A549 (cell line): ENCODE measurements around the gene ZNF607. TPM values are rescaled to one million over a fixed set of nuclear protein-coding genes. Genes with fewer than 3 reads are reported as not detected.

ENCODE experiments used
- ATAC-seq, 2 experiments: fragments of 200-7000 bp in 1 of 2; fragments of >200 bp in 1 of 2; cut with Nextera tagmentation in 1 of 2; cut with Tn5 transposase in 1 of 2; 3 replicates each; pipeline versions ENCODE4 v1.8.0 to v1.9.1; 2018 to 2020; ENCODE audit warnings: mild to moderate bottlenecking in 1 of 2, moderate library complexity in 1 of 2
- CTCF ChIA-PET: fragments of 300-600 bp; sonication (Branson Sonifier 250); formaldehyde crosslinking; extraction: SDS; loops from one replicate; lab custom pipeline; 2021; ENCODE audit warnings: antibody characterized with exemption, inconsistent platforms; lab: Yijun Ruan, JAX
- POLR2A ChIA-PET: fragments of 350-600 bp; formaldehyde crosslinking; extraction: SDS; loops from one replicate; lab custom pipeline; 2021; ENCODE audit warnings: antibody characterized with exemption, inconsistent platforms; lab: Yijun Ruan, JAX
- DNase-seq, 2 experiments: peaks; one replicate each; pipeline versions ENCODE4 v3.0.0 to v3.0.0-alpha.2; 2011 to 2016; ENCODE audit warnings: low read depth in 1 of 2, low spot score in 1 of 2
- FAIRE-seq: peaks from 2 replicates; lab custom pipeline; 2011; peaks lifted over from hg19 to GRCh38; lab: Jason Lieb, UNC
- H3K27ac ChIP-seq, 2 experiments: fragments of >200 bp; sonication (Bioruptor Twin); formaldehyde crosslinking; 3 replicates each; pipeline ENCODE4 v1.5.1; 2016 to 2017
- H3K4me1 ChIP-seq: fragments of >200 bp; sonication (Bioruptor Twin); formaldehyde crosslinking; 3 replicates; pipeline ENCODE4 v1.6.1; 2016
- H3K4me2 ChIP-seq: fragments of >200 bp; sonication (Bioruptor Twin); formaldehyde crosslinking; 3 replicates; pipeline ENCODE4 v1.6.1; 2016
- H3K4me3 ChIP-seq: fragments of >200 bp; sonication (Bioruptor Twin); formaldehyde crosslinking; 3 replicates; pipeline ENCODE4 v1.5.1; 2016
- H3K9me3 ChIP-seq: fragments of >200 bp; sonication (Bioruptor Twin); formaldehyde crosslinking; 3 replicates; pipeline ENCODE4 v1.6.1; 2016
- BCL3 ChIP-seq: fragments of >200 bp; sonication (Bioruptor Twin); formaldehyde crosslinking; IDR thresholded peaks from 3 replicates; pipeline ENCODE4 v1.6.1; 2016
- BHLHE40 ChIP-seq: IDR thresholded peaks from 2 replicates; pipeline ENCODE4 v1.6.1; 2012; ENCODE audit warnings: low read depth, low read length, inconsistent platforms
- EHF ChIP-seq: fragments of 250-450 bp; sonication (Bioruptor Pico); IDR thresholded peaks from 2 replicates; pipeline ENCODE4 v1.5.0; 2020; ENCODE audit warnings: mild to moderate bottlenecking
- EHMT2 ChIP-seq: fragments of 200-600 bp; sonication (generic); IDR thresholded peaks from 2 replicates; pipeline ENCODE4 v1.6.1; 2016; ENCODE audit warnings: antibody characterized with exemption, low read depth, mild to moderate bottlenecking, moderate library complexity
- EP300 ChIP-seq, 2 experiments: fragments of >200 bp; sonication (Bioruptor Twin); formaldehyde crosslinking; IDR thresholded peaks; 2 replicates in 1 of 2; 3 replicates in 1 of 2; pipeline ENCODE4 v1.6.1; 2016 to 2017
- FOXS1 ChIP-seq: fragments of 250-450 bp; sonication (Bioruptor Pico); IDR thresholded peaks from 2 replicates; pipeline ENCODE4 v1.5.0; 2020; ENCODE audit warnings: mild to moderate bottlenecking, moderate library complexity
- HEYL ChIP-seq: fragments of 250-450 bp; sonication (Bioruptor Pico); IDR thresholded peaks from 2 replicates; pipeline ENCODE4 v1.8.0; 2021; ENCODE audit warnings: mild to moderate bottlenecking, moderate library complexity
- HOXB5 ChIP-seq: fragments of 250-450 bp; sonication (Bioruptor Pico); IDR thresholded peaks from 2 replicates; pipeline ENCODE4 v1.5.0; 2020; ENCODE audit warnings: mild to moderate bottlenecking, moderate library complexity
- JUN ChIP-seq, 2 experiments: fragments of >200 bp; sonication (Bioruptor Twin); formaldehyde crosslinking; IDR thresholded peaks; 2 replicates in 1 of 2; 3 replicates in 1 of 2; pipeline ENCODE4 v1.6.1; 2016 to 2017
- KDM5A ChIP-seq: fragments of 200-600 bp; sonication (generic); IDR thresholded peaks from 2 replicates; pipeline ENCODE4 v1.6.1; 2016; ENCODE audit warnings: antibody characterized with exemption, mild to moderate bottlenecking
- MAFK ChIP-seq: fragments of 450-650 bp; IDR thresholded peaks from 2 replicates; pipeline ENCODE4 v1.6.1; 2014; ENCODE audit not compliant: partially characterized antibody
- MAZ ChIP-seq: fragments of 150-350 bp; IDR thresholded peaks from 2 replicates; pipeline ENCODE4 v1.6.1; 2014; ENCODE audit warnings: antibody characterized with exemption, low read depth, low read length, borderline replicate concordance
- MYC ChIP-seq: IDR thresholded peaks from 2 replicates; pipeline ENCODE4 v1.6.1; 2012; ENCODE audit warnings: mild to moderate bottlenecking, inconsistent platforms, low read length, improper control_type of control experiment, borderline replicate concordance
- NPAS2 ChIP-seq: fragments of 250-450 bp; sonication (Bioruptor Pico); IDR thresholded peaks from 2 replicates; pipeline ENCODE4 v1.8.0; 2022; ENCODE audit warnings: mild to moderate bottlenecking, moderate library complexity, borderline replicate concordance
- NR3C1 ChIP-seq: fragments of >200 bp; sonication (Bioruptor Twin); formaldehyde crosslinking; IDR thresholded peaks from 3 replicates; pipeline ENCODE4 v1.6.1; 2017
- PHF8 ChIP-seq: fragments of 200-600 bp; sonication (generic); IDR thresholded peaks from 2 replicates; pipeline ENCODE4 v1.6.1; 2016; ENCODE audit warnings: low read depth, mild to moderate bottlenecking, antibody characterized with exemption, moderate library complexity, borderline replicate concordance
- POLR2A ChIP-seq: IDR thresholded peaks from 2 replicates; pipeline ENCODE4 v1.6.1; 2012; ENCODE audit warnings: mild to moderate bottlenecking, low read length
- POLR2AphosphoS2 ChIP-seq: conservative IDR thresholded peaks from 2 replicates; pipeline ENCODE4 v1.6.1; 2012; ENCODE audit warnings: low read length, improper control_type of control experiment, inconsistent platforms
- REST ChIP-seq: fragments of 200-600 bp; sonication (generic); IDR thresholded peaks from 2 replicates; pipeline ENCODE4 v1.6.1; 2016; ENCODE audit warnings: antibody characterized with exemption, mild to moderate bottlenecking, moderate library complexity
- RFX5 ChIP-seq: fragments of 450-650 bp; IDR thresholded peaks from 2 replicates; pipeline ENCODE4 v1.7.1; 2014; ENCODE audit warnings: antibody characterized with exemption, mild to moderate bottlenecking, moderate library complexity
- SMC3 ChIP-seq: fragments of >200 bp; sonication (Bioruptor Twin); formaldehyde crosslinking; IDR thresholded peaks from 3 replicates; pipeline ENCODE4 v1.6.1; 2018; ENCODE audit warnings: inconsistent platforms
- TFCP2L1 ChIP-seq: fragments of 250-450 bp; sonication (Bioruptor Pico); IDR thresholded peaks from 2 replicates; pipeline ENCODE4 v1.5.0; 2021; ENCODE audit warnings: mild to moderate bottlenecking
- ZC3H11A ChIP-seq: fragments of 450-650 bp; IDR thresholded peaks from 2 replicates; pipeline ENCODE4 v1.6.1; 2014; ENCODE audit warnings: antibody characterized with exemption, mild to moderate bottlenecking
- ZNF302 ChIP-seq: fragments of 250-450 bp; sonication (Bioruptor Pico); IDR thresholded peaks from 2 replicates; pipeline ENCODE4 v1.9.0; 2021; ENCODE audit warnings: inconsistent platforms, mild to moderate bottlenecking, moderate library complexity
- WGBS: methylation state at CpG from one replicate; pipeline ENCODE4 v1.1.6; 2017; ENCODE audit errors: missing lambda C conversion rate; 5-methylcytosine and 5-hydroxymethylcytosine counted together
- polyA plus RNA-seq, 4 experiments: library from polyadenylated mRNA; depleted of rRNA in 3 of 4; stranded (reverse); fragments of >200 nt; fragmentation: RNase III in 1 of 4; extraction: RNeasy Plus Mini Kit Qiagen cat#74134 plus additional on column Dnase treatment in 1 of 4; gene quantifications; 2 replicates in 3 of 4; 3 replicates in 1 of 4; pipeline ENCODE4 v1.2.3, GENCODE V29; 2011 to 2017
- TF ChIP-seq, protein P1 (sequence below): fragments of 450-650 bp; IDR thresholded peaks from 2 replicates; pipeline ENCODE4 v1.6.1; 2014; ENCODE audit warnings: antibody characterized with exemption
- TF ChIP-seq, protein P2 (sequence below): fragments of 250-450 bp; sonication (Bioruptor Pico); IDR thresholded peaks from 2 replicates; pipeline ENCODE4 v1.5.0; 2020; ENCODE audit warnings: low read depth, mild to moderate bottlenecking, moderate library complexity
- TF ChIP-seq, protein P3 (sequence below): fragments of 250-450 bp; sonication (Bioruptor Pico); IDR thresholded peaks from 2 replicates; pipeline ENCODE4 v1.5.0; 2021; ENCODE audit warnings: mild to moderate bottlenecking, moderate library complexity, borderline replicate concordance
- TF ChIP-seq, protein P4 (sequence below): fragments of >200 bp; sonication (Bioruptor Twin); formaldehyde crosslinking; IDR thresholded peaks from 3 replicates; pipeline ENCODE4 v1.5.1; 2016

Gene ZNF607
- polyA plus RNA-seq, 2 of the 4 experiments (the other 2 are of a cell fraction), result 5.8 to 5.9 TPM

- no peak for TF ChIP-seq NR3C1
- no peak for TF ChIP-seq POLR2AphosphoS2
- no peak for TF ChIP-seq ZC3H11A
- TF ChIP-seq FOXS1 (CRISPR knock-in tag), result no peak
- TF ChIP-seq, protein P1, sequence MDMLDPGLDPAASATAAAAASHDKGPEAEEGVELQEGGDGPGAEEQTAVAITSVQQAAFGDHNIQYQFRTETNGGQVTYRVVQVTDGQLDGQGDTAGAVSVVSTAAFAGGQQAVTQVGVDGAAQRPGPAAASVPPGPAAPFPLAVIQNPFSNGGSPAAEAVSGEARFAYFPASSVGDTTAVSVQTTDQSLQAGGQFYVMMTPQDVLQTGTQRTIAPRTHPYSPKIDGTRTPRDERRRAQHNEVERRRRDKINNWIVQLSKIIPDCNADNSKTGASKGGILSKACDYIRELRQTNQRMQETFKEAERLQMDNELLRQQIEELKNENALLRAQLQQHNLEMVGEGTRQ, result peak; percentile 56
- peak; percentile 10; the same call in 1 of the 2 replicates for TF ChIP-seq NPAS2
- TF ChIP-seq ZNF302 (CRISPR knock-in tag), result no peak
- 0 out of 2 replicates have a peak, but pooled peaks have one; percentile 25 for TF ChIP-seq PHF8
Observed at GRCh38 chr19:37655689-37656371, 63.7 kb downstream of the ZNF607 start (continued).

GRCh38 chr19:37655301-37655688 lies 64.3 kb downstream of the ZNF607 start, which contains the start of gene ZFP30:
Gene ZFP30 (minus strand): TSS chr19:37655465. CDS start chr19:37647822, 7,643 bp downstream.
- WGBS, result 35% methylated on average over 33 of the region's 34 CpGs
- H3K4me2 ChIP-seq, result peak within 1 kb of the TSS; percentile 70
- ATAC-seq (peak; percentile 86 to 94), FAIRE-seq (no peak), DNase-seq (peak; percentile 88 to 94)
- no peaks in the 10 kb centered on the region for H3K4me1 ChIP-seq
- ChIA-PET POLR2A (interaction anchor here (0.5 to 1.8 kb wide), 4 partner anchors 51 to 1149 kb away, joined by 4 to 7 read pairs (median 5); partner anchors contain the start of genes ZNF540 and ZNF571), CTCF (no interaction called here)
- peak within 1 kb of the TSS; percentile 88 to 89 for H3K27ac ChIP-seq
- H3K4me3 ChIP-seq, result peak within 1 kb of the TSS; percentile 66
- H3K9me3 ChIP-seq, result peaks cover 75% of the 10 kb centered on the region
- TF ChIP-seq EP300 (IDR thresholded peaks at IDR 0.05) (no peak), HEYL (CRISPR knock-in tag) (no peak), JUN (IDR thresholded peaks at IDR 0.05) (peak; percentile 26 to 74; a peak in 2 of 5 replicates), REST (no peak), POLR2A (peak; percentile 55), BHLHE40 (no peak), MAZ (no peak), RFX5 (no peak), SMC3 (0 out of 3 replicates have a peak, but pooled peaks have one; percentile 6), KDM5A (no peak), EHMT2 (no peak), MYC (0 out of 2 replicates have a peak, but pooled peaks have one; percentile 7), HOXB5 (CRISPR knock-in tag) (no peak), PHF8 (peak; percentile 65; the same call in 1 of the 2 replicates), BCL3 (peak; percentile 75; the same call in 2 of the 3 replicates), TFCP2L1 (CRISPR knock-in tag) (no peak), MAFK (no peak), NR3C1 (no peak), EHF (CRISPR knock-in tag) (no peak)
- TF ChIP-seq, protein P2, sequence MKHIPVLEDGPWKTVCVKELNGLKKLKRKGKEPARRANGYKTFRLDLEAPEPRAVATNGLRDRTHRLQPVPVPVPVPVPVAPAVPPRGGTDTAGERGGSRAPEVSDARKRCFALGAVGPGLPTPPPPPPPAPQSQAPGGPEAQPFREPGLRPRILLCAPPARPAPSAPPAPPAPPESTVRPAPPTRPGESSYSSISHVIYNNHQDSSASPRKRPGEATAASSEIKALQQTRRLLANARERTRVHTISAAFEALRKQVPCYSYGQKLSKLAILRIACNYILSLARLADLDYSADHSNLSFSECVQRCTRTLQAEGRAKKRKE, result no peak
- TF ChIP-seq, protein P3, sequence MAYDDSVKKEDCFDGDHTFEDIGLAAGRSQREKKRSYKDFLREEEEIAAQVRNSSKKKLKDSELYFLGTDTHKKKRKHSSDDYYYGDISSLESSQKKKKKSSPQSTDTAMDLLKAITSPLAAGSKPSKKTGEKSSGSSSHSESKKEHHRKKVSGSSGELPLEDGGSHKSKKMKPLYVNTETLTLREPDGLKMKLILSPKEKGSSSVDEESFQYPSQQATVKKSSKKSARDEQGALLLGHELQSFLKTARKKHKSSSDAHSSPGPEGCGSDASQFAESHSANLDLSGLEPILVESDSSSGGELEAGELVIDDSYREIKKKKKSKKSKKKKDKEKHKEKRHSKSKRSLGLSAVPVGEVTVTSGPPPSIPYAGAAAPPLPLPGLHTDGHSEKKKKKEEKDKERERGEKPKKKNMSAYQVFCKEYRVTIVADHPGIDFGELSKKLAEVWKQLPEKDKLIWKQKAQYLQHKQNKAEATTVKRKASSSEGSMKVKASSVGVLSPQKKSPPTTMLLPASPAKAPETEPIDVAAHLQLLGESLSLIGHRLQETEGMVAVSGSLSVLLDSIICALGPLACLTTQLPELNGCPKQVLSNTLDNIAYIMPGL (CRISPR knock-in tag), result no peak
- TF ChIP-seq, protein P4, sequence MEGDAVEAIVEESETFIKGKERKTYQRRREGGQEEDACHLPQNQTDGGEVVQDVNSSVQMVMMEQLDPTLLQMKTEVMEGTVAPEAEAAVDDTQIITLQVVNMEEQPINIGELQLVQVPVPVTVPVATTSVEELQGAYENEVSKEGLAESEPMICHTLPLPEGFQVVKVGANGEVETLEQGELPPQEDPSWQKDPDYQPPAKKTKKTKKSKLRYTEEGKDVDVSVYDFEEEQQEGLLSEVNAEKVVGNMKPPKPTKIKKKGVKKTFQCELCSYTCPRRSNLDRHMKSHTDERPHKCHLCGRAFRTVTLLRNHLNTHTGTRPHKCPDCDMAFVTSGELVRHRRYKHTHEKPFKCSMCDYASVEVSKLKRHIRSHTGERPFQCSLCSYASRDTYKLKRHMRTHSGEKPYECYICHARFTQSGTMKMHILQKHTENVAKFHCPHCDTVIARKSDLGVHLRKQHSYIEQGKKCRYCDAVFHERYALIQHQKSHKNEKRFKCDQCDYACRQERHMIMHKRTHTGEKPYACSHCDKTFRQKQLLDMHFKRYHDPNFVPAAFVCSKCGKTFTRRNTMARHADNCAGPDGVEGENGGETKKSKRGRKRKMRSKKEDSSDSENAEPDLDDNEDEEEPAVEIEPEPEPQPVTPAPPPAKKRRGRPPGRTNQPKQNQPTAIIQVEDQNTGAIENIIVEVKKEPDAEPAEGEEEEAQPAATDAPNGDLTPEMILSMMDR, result no peak
